Measurements from ENCODE around the gene GDF10.

DNA sequence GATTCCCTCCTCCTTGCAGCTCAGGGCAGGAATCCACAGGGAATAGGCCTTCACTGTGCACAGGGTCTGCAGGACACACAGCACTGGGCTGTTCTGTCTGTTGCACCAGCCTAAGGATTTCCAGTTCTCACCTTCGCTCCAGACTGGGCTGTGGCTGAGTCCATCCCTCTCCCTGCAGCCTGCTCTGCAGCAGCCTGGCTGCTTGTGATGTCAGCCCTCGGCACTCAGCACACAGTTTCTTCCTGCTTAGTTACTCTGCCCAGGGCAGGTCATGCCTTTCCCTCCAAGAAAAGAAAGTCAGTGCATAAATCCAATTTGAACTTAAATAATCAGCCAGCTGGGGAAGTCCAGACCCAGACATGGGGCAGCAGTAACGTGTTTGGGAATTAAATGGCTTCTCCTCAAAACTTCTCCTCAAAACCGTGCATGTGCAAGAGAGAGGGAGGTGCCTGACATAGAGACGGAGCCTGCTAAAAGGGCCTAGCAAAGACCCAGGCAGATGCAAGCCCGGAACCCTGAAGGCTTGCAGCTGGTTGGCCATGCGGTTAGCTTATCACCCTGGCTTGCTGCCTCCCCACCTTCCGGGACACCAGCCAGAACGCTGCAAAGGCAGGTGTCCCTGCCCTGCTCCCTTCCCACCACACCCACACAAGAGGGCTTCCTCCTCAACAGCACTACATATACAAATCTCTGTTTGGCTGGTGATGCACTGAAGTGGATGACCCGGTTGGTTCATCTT lies 11.4 kb downstream of the GDF10 start:
- TF ChIP-seq, protein P1, sequence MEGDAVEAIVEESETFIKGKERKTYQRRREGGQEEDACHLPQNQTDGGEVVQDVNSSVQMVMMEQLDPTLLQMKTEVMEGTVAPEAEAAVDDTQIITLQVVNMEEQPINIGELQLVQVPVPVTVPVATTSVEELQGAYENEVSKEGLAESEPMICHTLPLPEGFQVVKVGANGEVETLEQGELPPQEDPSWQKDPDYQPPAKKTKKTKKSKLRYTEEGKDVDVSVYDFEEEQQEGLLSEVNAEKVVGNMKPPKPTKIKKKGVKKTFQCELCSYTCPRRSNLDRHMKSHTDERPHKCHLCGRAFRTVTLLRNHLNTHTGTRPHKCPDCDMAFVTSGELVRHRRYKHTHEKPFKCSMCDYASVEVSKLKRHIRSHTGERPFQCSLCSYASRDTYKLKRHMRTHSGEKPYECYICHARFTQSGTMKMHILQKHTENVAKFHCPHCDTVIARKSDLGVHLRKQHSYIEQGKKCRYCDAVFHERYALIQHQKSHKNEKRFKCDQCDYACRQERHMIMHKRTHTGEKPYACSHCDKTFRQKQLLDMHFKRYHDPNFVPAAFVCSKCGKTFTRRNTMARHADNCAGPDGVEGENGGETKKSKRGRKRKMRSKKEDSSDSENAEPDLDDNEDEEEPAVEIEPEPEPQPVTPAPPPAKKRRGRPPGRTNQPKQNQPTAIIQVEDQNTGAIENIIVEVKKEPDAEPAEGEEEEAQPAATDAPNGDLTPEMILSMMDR (IDR thresholded peaks at IDR 0.05): no peak
- no peak for TF ChIP-seq EZH2 (IDR thresholded peaks at IDR 0.05; ENCODE audit: borderline replicate concordance, insufficient read depth, low read depth, low read length, poor library complexity, severe bottlenecking)
